HepG2 (cell line): ENCODE data around the gene CAMSAP2. TPM values are rescaled to one million over a fixed set of nuclear protein-coding genes. Genes with fewer than 3 reads are reported as not detected.

Experiments
- CC2D1A ChIP-seq: sonication (generic); formaldehyde crosslinking; IDR thresholded peaks from 2 replicates; pipeline ENCODE4 v1.8.1; 2023; ENCODE audit warnings: mild to moderate bottlenecking, missing genetic modification reagents
- MED1 ChIP-seq: sonication (generic); formaldehyde crosslinking; IDR thresholded peaks from 2 replicates; pipeline ENCODE4 v1.4.0; 2020; ENCODE audit warnings: missing genetic modification reagents
- TBX3 ChIP-seq: fragments of 450-650 bp; IDR thresholded peaks from 2 replicates; pipeline ENCODE4 v1.6.1; 2017; ENCODE audit warnings: antibody characterized with exemption, mild to moderate bottlenecking, inconsistent platforms, borderline replicate concordance
- ZNF432 ChIP-seq: sonication (generic); formaldehyde crosslinking; IDR thresholded peaks from 2 replicates; pipeline ENCODE4 v1.5.0; 2020; ENCODE audit warnings: missing genetic modification reagents, mild to moderate bottlenecking, borderline replicate concordance
- ZNF543 ChIP-seq: sonication (generic); formaldehyde crosslinking; IDR thresholded peaks from 2 replicates; pipeline ENCODE4 v1.4.0; 2020; ENCODE audit warnings: mild to moderate bottlenecking, missing genetic modification reagents
- ZNF746 ChIP-seq: sonication (generic); formaldehyde crosslinking; IDR thresholded peaks from 2 replicates; pipeline ENCODE4 v1.8.0; 2022; ENCODE audit warnings: mild to moderate bottlenecking, missing genetic modification reagents
- polyA plus RNA-seq, 8 experiments: library from polyadenylated mRNA; depleted of rRNA in 3 of 8; stranded (reverse) in 7 of 8; unstranded in 1 of 8; fragments of >200 nt; fragmentation: Illumina TruSeq in 4 of 8; extraction: Trizol in 4 of 8; gene quantifications; 2 replicates each; pipeline versions ENCODE4 v1.2.1 to v1.2.3, GENCODE V29; 2011 to 2016; ENCODE audit warnings: low read depth in 4 of 8, missing spikeins in 1 of 8, mixed read lengths in 1 of 8; ENCODE audit not compliant: insufficient read depth in 1 of 8
- total RNA-seq, 5 experiments: library from RNA; depleted of rRNA; stranded (reverse); fragments of >200 nt; fragmentation: Illumina TruSeq; extraction: Trizol; gene quantifications; 2 replicates each; pipeline ENCODE4 v1.2.3, GENCODE V29; 2016; ENCODE audit warnings: low read depth in 1 of 5
- TF ChIP-seq, protein P1 (sequence below), 2 experiments: fragments of 450-650 bp in 1 of 2; sonication (generic) in 1 of 2; formaldehyde crosslinking in 1 of 2; IDR thresholded peaks; 2 replicates each; pipeline versions ENCODE4 v1.6.1 to v1.8.0; 2016 to 2022; ENCODE audit warnings: antibody characterized with exemption in 1 of 2, mild to moderate bottlenecking in 1 of 2, missing genetic modification reagents in 1 of 2
- TF ChIP-seq, protein P2 (sequence below): sonication (generic); formaldehyde crosslinking; IDR thresholded peaks from 2 replicates; pipeline ENCODE4 v1.4.0; 2020; ENCODE audit warnings: missing genetic modification reagents
- TF ChIP-seq, protein P3 (sequence below), 2 experiments: fragments of 450-650 bp in 1 of 2; sonication (generic) in 1 of 2; formaldehyde crosslinking; IDR thresholded peaks; 2 replicates each; pipeline versions ENCODE4 v1.5.0 to v1.8.0; 2020 to 2022; ENCODE audit warnings: mild to moderate bottlenecking in 1 of 2, missing genetic modification reagents in 1 of 2
- TF ChIP-seq, protein P4 (sequence below): sonication (generic); formaldehyde crosslinking; IDR thresholded peaks from 2 replicates; pipeline ENCODE4 v1.9.0; 2021; ENCODE audit warnings: missing genetic modification reagents, mild to moderate bottlenecking, borderline replicate concordance
- TF ChIP-seq, protein P5 (sequence below): sonication (generic); formaldehyde crosslinking; IDR thresholded peaks from 2 replicates; pipeline ENCODE4 v1.4.0; 2020; ENCODE audit warnings: missing genetic modification reagents, borderline replicate concordance

Gene CAMSAP2
- total and polyA plus RNA-seq, 2 of the 13 experiments (the other 11 are each of a cell fraction or from before 2014, with no cell fraction given), result 3.4 to 8.2 TPM

DNA sequence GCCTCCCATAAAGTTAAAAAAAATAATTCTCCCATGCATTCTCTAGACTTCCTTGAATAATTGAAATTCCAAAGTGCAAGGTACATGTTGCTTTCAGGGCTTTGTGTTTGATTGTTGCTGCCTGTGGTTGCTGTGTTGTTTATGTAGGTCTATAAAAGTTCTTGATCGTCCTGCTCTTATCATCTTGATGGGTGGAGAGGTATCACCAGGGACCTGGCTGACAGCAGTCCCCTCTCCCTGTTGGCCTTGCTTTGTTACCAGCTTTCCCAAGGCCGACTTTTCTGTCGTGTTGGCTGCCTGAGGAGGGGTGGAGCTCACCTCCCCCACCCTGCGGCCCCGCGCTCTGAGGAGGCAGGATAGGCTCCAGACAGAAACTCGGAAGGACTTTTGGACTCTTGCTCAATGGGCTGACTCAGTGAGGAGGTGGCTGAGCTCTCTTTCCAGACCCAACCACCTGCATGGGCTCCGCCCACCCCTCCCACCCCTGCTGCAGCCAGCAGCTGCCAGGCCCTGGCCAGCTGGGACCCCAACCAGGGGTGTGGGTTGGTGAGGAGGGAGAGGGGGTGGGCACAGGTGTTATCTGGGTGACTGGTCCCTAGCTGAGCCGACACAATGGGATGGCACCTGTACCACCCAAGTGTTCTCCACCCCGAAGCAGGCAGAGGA lies 158.0 kb downstream of the CAMSAP2 start (continued):
- TF ChIP-seq, protein P1, sequence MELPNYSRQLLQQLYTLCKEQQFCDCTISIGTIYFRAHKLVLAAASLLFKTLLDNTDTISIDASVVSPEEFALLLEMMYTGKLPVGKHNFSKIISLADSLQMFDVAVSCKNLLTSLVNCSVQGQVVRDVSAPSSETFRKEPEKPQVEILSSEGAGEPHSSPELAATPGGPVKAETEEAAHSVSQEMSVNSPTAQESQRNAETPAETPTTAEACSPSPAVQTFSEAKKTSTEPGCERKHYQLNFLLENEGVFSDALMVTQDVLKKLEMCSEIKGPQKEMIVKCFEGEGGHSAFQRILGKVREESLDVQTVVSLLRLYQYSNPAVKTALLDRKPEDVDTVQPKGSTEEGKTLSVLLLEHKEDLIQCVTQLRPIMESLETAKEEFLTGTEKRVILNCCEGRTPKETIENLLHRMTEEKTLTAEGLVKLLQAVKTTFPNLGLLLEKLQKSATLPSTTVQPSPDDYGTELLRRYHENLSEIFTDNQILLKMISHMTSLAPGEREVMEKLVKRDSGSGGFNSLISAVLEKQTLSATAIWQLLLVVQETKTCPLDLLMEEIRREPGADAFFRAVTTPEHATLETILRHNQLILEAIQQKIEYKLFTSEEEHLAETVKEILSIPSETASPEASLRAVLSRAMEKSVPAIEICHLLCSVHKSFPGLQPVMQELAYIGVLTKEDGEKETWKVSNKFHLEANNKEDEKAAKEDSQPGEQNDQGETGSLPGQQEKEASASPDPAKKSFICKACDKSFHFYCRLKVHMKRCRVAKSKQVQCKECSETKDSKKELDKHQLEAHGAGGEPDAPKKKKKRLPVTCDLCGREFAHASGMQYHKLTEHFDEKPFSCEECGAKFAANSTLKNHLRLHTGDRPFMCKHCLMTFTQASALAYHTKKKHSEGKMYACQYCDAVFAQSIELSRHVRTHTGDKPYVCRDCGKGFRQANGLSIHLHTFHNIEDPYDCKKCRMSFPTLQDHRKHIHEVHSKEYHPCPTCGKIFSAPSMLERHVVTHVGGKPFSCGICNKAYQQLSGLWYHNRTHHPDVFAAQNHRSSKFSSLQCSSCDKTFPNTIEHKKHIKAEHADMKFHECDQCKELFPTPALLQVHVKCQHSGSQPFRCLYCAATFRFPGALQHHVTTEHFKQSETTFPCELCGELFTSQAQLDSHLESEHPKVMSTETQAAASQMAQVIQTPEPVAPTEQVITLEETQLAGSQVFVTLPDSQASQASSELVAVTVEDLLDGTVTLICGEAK (IDR thresholded peaks at IDR 0.05), result no peak
- TF ChIP-seq, protein P1 (CRISPR knock-in tag; IDR thresholded peaks at IDR 0.05), result no peak; the same call in 1 of the 2 replicates
- peak; percentile 95 for TF ChIP-seq ZNF746 (CRISPR knock-in tag)
- TF ChIP-seq, protein P2, sequence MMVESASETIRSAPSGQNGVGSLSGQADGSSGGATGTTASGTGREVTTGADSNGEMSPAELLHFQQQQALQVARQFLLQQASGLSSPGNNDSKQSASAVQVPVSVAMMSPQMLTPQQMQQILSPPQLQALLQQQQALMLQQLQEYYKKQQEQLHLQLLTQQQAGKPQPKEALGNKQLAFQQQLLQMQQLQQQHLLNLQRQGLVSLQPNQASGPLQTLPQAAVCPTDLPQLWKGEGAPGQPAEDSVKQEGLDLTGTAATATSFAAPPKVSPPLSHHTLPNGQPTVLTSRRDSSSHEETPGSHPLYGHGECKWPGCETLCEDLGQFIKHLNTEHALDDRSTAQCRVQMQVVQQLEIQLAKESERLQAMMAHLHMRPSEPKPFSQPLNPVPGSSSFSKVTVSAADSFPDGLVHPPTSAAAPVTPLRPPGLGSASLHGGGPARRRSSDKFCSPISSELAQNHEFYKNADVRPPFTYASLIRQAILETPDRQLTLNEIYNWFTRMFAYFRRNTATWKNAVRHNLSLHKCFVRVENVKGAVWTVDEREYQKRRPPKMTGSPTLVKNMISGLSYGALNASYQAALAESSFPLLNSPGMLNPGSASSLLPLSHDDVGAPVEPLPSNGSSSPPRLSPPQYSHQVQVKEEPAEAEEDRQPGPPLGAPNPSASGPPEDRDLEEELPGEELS, result peak; percentile 88
- no peak for TF ChIP-seq ZNF432
- peak; percentile 79 for TF ChIP-seq MED1 (CRISPR knock-in tag)
- TF ChIP-seq CC2D1A (CRISPR knock-in tag), result no peak
- TF ChIP-seq, protein P3, sequence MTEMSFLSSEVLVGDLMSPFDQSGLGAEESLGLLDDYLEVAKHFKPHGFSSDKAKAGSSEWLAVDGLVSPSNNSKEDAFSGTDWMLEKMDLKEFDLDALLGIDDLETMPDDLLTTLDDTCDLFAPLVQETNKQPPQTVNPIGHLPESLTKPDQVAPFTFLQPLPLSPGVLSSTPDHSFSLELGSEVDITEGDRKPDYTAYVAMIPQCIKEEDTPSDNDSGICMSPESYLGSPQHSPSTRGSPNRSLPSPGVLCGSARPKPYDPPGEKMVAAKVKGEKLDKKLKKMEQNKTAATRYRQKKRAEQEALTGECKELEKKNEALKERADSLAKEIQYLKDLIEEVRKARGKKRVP (CRISPR knock-in tag; IDR thresholded peaks at IDR 0.05), result no peak
- TF ChIP-seq ZNF543 (CRISPR knock-in tag), result no peak
- TF ChIP-seq, protein P4, sequence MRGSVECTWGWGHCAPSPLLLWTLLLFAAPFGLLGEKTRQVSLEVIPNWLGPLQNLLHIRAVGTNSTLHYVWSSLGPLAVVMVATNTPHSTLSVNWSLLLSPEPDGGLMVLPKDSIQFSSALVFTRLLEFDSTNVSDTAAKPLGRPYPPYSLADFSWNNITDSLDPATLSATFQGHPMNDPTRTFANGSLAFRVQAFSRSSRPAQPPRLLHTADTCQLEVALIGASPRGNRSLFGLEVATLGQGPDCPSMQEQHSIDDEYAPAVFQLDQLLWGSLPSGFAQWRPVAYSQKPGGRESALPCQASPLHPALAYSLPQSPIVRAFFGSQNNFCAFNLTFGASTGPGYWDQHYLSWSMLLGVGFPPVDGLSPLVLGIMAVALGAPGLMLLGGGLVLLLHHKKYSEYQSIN (CRISPR knock-in tag), result no peak
- no peak; the same call in 1 of the 2 replicates for TF ChIP-seq TBX3
- TF ChIP-seq, protein P5, sequence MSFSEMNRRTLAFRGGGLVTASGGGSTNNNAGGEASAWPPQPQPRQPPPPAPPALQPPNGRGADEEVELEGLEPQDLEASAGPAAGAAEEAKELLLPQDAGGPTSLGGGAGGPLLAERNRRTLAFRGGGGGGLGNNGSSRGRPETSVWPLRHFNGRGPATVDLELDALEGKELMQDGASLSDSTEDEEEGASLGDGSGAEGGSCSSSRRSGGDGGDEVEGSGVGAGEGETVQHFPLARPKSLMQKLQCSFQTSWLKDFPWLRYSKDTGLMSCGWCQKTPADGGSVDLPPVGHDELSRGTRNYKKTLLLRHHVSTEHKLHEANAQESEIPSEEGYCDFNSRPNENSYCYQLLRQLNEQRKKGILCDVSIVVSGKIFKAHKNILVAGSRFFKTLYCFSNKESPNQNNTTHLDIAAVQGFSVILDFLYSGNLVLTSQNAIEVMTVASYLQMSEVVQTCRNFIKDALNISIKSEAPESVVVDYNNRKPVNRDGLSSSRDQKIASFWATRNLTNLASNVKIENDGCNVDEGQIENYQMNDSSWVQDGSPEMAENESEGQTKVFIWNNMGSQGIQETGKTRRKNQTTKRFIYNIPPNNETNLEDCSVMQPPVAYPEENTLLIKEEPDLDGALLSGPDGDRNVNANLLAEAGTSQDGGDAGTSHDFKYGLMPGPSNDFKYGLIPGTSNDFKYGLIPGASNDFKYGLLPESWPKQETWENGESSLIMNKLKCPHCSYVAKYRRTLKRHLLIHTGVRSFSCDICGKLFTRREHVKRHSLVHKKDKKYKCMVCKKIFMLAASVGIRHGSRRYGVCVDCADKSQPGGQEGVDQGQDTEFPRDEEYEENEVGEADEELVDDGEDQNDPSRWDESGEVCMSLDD (CRISPR knock-in tag), result no peak
